ENCODE measurements around the gene PPP2R5C.

PPP2R5C gene

DNA sequence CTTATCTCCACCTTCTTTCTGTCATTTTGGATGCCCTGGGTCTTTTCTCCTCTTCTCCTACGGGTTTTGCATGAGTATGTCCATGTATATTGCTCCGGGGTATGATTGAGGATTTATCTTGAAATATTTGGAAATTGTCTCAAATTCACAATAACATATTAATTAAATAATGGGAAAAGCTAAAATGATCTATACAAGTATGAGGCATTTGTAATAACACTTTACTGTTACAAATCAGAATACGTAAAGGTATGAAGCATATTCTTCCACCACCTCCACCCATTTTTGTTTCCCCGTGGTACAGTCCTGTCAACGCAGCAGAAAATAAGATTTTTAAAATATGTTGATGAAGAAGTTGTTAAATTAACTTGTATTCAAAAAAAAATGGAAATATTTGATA, 91.3 kb downstream of the PPP2R5C start:
- no peak for DNase-seq (ENCODE audit: low read depth)
- H3K4me3 ChIP-seq (ENCODE audit: low read depth, low read length) = no peak overlapping the region

DNA sequence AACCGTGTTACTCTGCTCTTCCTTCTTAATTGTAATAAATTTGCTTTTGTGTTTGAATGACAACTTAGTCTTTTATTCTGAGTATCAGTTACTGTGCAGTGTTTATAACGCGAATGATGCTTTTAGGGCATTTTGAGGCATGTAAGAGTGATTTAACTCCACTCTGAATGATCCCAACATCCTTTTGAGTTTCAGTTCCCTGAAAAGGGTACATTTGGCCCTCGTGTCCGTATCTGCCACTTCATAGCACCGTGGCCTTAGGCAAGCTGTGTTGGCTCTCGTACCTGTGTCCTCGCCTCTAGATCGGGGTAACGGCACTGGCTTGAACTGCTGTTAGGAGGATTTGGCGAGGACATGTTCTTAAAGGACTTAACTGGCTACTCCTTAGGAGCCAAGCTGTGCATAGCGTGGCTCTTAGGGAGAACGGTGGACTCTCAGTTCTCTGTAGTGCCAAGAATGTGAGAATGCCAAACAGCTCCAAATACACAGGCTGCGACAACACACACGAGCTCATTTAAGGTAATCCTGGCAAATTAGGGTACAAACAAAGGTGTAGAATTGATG, 92.0 kb downstream of the PPP2R5C start:
- DNase-seq (ENCODE audit: low read depth) = no peak
- no peak overlapping the region for H3K4me3 ChIP-seq (ENCODE audit: low read depth, low read length)

DNA sequence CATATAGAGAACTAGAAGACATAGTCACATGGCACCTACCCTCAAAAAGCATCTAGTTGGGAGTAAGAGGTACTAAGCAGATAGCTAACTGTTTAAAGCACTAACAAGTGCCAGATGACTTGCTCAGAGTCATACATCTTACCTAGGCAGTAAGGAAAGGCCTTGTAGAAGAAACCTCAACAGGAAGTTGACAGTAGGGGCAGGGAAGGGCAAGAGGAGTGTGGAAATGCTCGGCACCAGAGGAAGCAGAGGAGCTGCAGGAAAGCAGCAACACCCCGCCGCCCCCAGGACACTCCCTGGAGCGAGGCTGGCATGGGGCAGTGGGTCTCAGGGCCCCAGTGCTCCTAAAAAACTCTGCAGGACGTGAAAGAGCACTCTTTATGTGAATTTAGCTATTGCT, 92.9 kb downstream of the PPP2R5C start:
- H3K4me3 ChIP-seq (ENCODE audit: low read depth, low read length) = no peak overlapping the region
- no peak for DNase-seq (ENCODE audit: low read depth)

DNA sequence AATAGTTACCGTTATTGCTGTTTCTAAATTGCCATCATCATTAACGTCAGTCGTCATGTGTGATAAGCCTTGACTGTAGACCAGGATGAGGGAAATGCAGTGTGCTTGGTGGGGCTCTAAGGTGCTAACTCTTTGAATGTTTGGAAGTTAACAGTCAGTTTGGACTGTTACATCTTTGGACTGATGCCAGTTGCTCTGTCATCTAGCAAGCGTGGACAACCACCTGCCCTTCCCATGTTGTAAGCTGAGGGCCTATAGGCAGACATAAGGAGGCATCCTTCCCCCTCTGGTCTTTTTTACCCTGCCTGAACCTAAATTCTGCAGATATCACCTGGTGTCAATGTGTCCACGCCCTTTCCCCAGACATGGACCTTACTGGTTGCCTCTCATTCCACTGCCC, 94.4 kb downstream of the PPP2R5C start:
- DNase-seq (ENCODE audit: low read depth) = no peak
- H3K4me3 ChIP-seq (ENCODE audit: low read depth, low read length) = no peak overlapping the region

DNA sequence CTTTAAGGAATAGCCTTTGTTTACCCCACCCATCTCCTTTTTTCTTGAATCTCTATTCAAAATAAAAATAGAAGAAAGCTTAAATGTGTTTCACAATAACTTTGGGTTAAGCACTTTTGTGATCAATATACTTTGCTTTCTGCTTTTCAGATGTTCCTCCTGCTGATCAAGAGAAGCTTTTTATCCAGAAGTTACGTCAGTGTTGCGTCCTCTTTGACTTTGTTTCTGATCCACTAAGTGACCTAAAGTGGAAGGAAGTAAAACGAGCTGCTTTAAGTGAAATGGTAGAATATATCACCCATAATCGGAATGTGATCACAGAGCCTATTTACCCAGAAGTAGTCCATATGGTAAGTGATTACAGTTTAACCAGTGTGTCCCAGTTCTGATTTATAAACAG, 95.0 kb downstream of the PPP2R5C start:
- no peak overlapping the region for H3K4me3 ChIP-seq (ENCODE audit: low read depth, low read length)
- no peak for DNase-seq (ENCODE audit: low read depth)

DNA sequence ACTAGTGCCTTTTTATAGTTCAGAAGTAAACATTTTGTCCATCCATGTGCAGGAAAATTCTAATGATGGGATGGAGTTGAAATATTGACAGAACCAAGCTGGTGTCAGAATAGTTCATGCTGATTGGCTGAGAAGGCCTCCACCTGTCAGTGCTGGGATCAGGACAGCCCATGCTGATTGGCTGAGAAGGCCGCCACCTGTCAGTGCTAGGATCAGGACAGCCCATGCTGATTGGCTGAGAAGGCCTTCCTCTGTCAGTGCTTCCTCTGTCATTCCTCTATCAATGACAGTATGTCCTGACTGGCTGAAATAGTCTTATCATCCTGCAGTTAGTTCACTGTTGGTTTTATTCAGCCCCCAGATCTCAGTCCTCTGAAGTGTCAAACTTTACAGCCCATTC, 95.7 kb downstream of the PPP2R5C start:
- H3K4me3 ChIP-seq (ENCODE audit: low read depth, low read length) = no peak overlapping the region
- DNase-seq (ENCODE audit: low read depth) = no peak

DNA sequence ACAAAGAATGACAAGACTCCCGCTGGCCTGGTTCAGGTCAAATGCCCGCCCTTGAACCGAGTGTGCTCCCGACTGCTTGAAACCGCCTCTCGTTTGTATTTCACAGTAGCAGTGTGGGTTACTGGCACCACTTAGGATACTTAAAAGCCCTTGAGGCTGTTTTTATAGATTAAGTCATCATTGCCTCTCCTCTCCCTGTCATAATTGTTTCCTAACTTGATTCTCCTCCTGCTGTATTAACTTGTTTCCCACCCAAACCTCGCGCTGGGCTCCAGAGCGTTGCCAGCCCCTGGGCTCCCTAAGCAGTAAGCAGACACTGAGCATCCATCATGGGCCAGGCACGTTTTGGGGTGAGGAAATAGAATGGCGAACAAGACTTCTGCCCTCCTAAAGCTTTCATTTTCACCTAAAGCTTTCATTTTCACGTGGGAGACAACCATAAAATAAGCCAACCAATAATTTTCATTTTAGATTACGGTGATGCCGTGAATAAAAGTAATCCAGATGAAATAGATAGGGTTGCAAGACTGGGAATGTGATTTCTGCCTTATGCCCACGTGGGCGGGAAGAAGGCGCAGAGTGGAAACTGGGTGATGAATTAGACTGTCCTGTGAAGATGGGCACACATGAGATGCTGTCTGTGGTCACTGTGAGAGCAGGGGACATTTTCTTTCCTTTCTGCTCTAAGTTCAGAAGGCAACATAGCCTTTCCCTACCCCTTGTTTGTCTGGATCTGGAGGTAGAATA, 97.5 kb downstream of the PPP2R5C start:
- no peak overlapping the region for H3K4me3 ChIP-seq (ENCODE audit: low read depth, low read length)

DNA sequence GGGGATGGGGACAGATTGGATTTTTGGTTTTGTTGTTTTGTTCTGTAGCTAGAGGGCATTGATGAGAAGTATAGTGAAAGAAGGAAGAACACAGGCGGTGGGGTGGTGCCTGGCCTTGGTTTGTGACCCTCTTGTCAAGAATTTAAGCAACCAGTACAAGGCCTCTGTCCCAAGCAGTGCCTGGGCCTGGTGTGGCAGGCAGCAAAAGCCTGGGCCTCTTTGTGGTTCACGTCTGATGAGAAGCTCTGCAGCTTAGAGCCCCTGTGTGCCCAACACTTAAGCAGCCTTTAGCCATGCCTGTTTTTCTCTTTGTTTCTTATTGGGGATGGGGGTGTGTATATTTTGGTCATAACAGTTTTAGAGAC, 98.0 kb downstream of the PPP2R5C start:
- no peak for DNase-seq (ENCODE audit: low read depth)
- H3K4me3 ChIP-seq (ENCODE audit: low read depth, low read length) = no peak overlapping the region

More for the DNA sequence above, 97.5 kb downstream of the PPP2R5C start:
- no peak for DNase-seq (ENCODE audit: low read depth)

DNA sequence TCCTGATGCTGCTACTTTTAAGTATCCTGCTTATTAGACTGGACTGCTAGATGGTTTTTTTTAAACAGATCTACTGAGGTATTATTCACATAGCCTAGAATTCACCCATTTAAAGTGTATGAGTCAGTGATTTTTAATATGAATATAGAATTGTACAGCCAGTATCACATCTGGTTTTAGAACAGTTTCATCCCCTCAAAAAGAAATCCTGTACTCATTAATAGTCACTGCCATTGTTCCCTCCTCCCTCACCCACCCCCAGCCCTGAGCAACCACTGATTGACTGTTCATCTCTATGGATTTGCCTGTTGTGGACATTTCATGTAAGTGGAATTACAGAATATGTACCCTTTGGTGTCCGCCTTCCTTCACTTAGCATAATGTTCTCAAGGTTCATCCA, 98.4 kb downstream of the PPP2R5C start:
- no peak overlapping the region for H3K4me3 ChIP-seq (ENCODE audit: low read depth, low read length)

DNA sequence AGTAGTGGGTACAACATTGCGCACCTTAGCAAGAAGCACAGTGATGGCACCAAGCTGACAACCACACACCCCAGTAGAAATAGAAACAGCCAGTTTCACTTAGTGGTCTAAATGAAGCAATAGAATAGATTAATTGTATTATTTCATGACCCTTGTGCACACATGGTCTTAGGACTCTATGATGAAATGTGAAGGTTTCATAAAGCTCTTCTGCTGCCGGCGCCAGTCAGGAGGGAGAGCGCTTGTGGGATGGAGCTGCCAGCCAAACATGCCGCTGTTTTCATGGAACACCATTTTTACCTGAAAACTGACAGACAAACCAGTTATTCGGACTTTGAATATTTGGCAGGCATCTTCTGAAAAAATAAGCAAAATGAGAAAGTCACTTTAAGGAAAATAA, 100.0 kb downstream of the PPP2R5C start:
- H3K4me3 ChIP-seq (ENCODE audit: low read depth, low read length) = no peak overlapping the region
- no peak for DNase-seq (ENCODE audit: low read depth)

More for the DNA sequence above, 98.4 kb downstream of the PPP2R5C start:
- no peak for DNase-seq (ENCODE audit: low read depth)

DNA sequence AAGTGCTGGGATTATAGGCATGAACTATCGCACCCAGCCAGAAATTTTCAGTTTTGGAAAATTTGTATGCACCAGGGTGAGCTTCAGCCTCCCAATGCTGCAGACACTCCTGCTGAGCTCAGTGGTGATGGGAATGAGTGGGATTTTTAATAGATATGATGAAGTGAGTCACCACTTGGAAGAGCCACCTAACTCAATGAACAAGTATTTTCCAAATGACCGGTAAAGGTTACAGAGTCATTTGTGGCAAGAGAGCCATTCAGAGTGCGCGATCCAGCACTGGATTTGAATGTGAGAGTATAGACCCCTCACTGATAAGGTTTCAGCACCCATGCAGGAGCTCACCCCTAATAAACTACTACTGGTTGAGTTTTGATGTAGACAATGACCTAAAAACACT, 100.7 kb downstream of the PPP2R5C start:
- H3K4me3 ChIP-seq (ENCODE audit: low read depth, low read length) = no peak overlapping the region
- DNase-seq (ENCODE audit: low read depth) = no peak

DNA sequence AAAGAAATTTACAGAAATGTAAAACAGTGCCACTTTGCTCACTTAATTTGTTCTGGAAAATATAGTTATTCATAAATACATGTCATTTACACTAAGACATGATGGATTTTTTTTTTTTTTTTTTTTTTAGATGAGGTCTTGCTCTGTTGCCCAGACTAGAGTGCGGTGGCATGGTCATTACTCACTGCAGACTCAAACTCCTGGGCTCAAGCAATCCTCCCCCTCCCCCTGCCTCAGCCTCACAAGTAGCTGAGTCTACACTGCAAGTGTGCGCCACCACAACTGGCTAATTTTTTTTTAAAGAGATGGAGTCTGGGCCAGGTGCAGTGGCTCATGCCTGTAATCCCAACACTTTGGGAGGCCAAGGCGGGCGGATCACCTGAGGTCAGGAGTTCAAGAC, 101.2 kb downstream of the PPP2R5C start:
- no peak for DNase-seq (ENCODE audit: low read depth)
- no peak overlapping the region for H3K4me3 ChIP-seq (ENCODE audit: low read depth, low read length)

DNA sequence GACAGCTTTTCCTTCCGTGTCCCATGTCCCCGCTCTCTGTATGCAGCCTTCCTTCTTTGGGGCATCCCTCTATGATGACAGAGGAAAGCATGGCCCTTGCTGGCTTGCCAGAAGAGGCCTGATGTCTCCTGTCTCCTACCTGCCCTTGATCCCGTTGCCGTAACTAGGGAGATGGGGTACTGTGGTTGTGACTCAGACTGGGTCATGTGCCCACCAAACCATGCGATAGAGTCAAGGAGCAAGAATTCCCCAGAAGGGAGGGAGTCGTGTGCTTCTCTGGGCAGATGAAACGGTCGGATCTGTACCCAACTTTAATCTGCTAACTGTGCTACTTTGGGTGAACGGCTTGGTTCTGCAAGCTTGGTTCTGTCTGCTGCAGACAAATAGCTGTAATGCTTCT, 103.8 kb downstream of the PPP2R5C start:
- no peak for DNase-seq (ENCODE audit: low read depth)

DNA sequence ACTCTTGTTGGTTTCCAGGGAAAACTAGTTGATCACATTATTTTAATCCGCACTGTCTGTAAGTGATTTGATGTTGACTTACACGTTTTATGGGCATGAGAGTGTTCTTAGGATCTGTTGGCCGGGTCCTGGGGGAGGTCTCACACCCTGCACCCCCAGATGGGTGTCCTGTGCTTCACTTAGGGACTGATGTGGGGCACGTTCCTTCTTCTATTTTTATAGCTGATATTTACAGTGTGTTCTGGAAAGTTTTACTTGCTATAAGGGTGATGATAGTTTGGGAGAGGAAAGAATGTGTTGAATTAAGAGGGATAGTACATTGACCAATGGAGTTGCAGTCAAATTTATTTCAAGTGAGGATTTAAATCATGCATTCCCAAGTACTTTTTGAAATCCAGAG, 106.3 kb downstream of the PPP2R5C start:
- no peak overlapping the region for H3K4me3 ChIP-seq (ENCODE audit: low read depth, low read length)
- no peak for DNase-seq (ENCODE audit: low read depth)

More for the DNA sequence above, 103.8 kb downstream of the PPP2R5C start:
- H3K4me3 ChIP-seq (ENCODE audit: low read depth, low read length) = no peak overlapping the region

DNA sequence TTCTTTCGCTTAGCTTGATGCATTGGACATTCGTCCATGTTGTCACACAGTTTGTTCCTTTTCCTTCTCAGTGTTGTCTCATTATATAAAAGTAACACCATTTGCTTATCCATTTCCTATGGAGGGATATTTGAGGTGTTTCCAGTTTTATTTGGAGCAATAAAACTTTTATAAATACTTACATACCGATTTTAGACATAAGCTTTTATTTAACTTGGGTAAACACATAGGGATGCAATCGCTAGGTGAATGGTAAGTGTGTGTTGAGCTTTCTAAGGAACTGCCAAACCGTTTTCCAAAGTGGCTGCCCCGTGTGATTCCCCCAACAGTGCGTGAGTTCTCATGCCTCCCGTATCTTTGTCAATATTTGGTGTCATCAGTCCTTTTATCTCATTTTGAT, 107.7 kb downstream of the PPP2R5C start:
- no peak overlapping the region for H3K4me3 ChIP-seq (ENCODE audit: low read depth, low read length)
- no peak for DNase-seq (ENCODE audit: low read depth)

DNA sequence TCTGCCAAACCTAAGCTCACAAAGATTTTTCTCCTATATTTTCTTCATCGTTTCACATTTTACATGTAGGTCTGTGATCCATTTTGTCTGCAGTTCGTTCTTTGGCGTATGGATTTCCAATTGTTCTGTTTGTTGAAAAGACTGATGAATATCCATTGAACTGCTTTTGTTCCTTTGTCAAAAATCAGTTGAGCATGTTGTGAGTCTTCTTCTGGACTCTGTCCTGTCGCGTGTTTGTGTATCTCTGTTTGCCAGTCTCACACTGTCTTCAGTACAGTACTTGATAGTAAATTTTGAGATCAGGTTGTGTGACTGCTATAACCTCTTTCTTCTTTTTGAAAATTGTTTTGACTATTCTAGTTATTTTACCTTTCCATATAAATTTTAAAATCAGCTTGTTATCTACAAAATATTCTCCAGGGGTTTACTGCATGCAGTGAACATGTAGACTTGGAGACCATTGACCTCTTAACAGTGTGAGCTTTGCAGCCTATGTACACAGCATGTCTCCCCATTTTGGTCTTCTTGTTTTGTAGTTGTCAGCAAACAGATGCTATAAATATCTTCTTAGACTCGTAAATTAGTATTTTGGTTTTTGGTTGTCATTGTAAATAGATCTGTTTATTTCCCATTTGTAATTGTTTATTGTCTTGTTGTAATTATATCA, 108.9 kb downstream of the PPP2R5C start:
- DNase-seq (ENCODE audit: low read depth) = no peak

DNA sequence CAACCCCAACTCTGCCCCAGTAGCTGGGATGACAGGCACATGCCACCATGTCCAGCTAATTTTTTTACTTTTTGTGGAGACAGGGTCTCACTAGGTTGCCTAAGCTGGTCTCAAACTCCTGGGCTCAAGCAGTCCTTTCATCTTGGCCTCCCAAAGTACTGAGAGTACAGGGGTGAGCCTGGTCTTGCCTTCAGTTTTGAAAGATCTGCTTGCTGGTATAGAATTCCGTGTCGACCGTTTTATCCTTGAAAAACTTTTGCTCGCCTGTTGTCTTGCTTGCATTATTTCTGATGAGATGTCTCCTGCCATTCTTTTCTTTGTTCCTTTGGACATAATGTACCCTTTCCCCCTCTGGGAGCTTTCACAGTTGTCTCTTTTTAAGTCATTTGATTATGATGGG, 110.8 kb downstream of the PPP2R5C start:
- H3K4me3 ChIP-seq (ENCODE audit: low read depth, low read length) = no peak overlapping the region
- DNase-seq (ENCODE audit: low read depth) = no peak

More for the DNA sequence above, 108.9 kb downstream of the PPP2R5C start:
- H3K4me3 ChIP-seq (ENCODE audit: low read depth, low read length) = no peak overlapping the region

DNA sequence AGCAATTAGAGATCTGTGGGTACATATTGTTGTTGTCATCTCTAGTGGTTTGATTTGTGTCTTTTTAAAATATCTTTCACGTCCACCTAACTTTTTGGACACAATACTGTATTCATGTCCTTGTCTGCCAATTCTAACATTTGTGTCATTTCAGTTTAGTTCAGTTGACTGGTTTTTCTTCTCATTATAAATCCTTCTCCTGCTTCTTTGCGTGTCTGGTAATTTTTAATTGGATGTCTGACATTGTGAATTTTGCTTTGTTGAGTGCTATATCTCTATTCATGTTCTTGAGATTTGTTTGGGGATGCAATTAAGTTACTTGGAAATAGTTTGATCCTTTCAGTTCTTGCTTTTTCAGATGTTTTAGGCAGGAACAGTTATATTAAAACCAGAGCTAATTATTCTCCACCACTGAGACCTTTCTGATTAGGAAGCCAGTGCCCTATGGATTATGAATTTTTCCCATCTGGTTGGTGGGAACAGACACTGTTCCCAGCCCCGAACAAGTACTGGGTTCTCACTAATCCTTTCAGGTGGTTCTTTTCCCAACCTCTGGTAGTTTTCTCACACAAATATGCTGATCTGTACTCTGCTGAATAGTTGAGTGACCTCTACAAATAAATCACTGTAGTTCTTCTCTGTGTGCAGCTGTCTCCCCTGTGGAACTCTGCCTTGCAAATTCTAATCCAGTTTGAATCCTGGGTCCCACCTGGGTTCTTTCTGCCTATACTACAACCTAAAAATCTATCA, 111.7 kb downstream of the PPP2R5C start:
- no peak for DNase-seq (ENCODE audit: low read depth)
- no peak overlapping the region for H3K4me3 ChIP-seq (ENCODE audit: low read depth, low read length)

DNA sequence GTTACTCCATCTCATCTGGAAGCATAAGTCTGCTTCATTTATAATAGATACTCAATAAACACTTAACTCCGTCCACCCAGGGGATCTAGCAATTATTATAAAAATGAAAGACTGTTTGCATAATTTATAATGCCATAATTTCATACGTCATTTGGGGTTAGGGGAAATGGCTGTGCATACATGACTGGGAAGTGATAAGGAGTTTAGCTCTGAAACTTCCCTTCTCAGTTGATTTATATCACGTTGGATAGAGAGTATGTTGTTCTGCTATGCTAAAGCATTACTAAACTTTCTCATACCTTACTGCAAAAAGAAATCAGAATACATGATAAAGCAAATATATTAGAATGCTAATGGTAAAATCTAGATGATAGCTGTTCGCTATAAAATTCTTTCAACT, 112.5 kb downstream of the PPP2R5C start:
- no peak for DNase-seq (ENCODE audit: low read depth)
- H3K4me3 ChIP-seq (ENCODE audit: low read depth, low read length) = no peak overlapping the region

DNA sequence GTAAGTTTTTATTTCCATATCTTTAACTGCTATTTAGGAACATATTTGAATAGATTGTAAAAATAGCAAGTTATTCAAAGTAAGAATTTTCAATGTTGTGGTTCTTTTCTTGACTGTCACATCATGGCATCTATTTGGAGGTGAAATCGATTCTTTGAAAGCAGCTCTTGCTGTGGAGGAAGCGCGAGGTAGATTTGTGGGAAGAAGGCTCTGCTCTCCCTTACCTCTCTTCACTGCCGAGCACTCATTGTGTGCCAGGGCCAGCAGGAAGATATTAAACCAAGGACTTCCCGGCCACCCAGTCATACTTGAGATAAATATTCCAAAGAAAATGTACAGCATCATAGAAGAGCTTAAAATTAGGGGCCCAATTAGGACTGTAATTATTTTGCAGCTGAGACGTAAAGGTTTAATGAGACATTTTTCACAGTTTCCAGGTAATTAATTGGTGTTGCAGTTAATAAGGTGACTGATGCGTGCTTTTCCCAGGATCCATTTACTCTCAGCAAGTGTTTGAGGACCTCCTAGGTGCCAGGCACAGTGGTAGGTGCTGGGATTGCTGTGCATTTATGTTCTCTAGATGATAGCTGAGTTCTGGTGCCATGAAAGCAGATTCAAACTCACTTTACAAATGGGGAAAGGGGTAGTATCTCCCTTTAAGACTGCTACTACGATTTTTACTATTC, 113.7 kb downstream of the PPP2R5C start:
- H3K4me3 ChIP-seq (ENCODE audit: low read depth, low read length) = no peak overlapping the region
- no peak for DNase-seq (ENCODE audit: low read depth)
